ENCODE measurements around the gene GNB1.
A peak's percentile ranks its signal among the peaks of the same experiment; 100 is the strongest.

GNB1 gene

GRCh38 chr1:1892763-1893120 lies 1.9 kb upstream of the GNB1 start:
- Histone ChIP-seq H3K27ac (ENCODE audit: low read length) (no peak overlapping the region), H3K36me3 (ENCODE audit: insufficient read depth, low read length) (no peaks in the 10 kb centered on the region), H3K9ac (ENCODE audit: low read depth, low read length) (peak overlapping the region; percentile 95), H3K9me3 (ENCODE audit: insufficient read depth, low read length, severe bottlenecking) (no peaks in the 10 kb centered on the region), H3K4me1 (ENCODE audit: insufficient read depth, low read length) (peaks cover 28% of the 10 kb centered on the region), H4K20me1 (ENCODE audit: insufficient read depth, low read length) (peaks cover 23% of the 10 kb centered on the region), H2AFZ (ENCODE audit: low read depth, low read length) (no peak overlapping the region), H3K4me2 (ENCODE audit: insufficient read depth, low read length) (peak overlapping the region; percentile 85), H3K79me2 (ENCODE audit: insufficient read depth, low read length) (peaks cover 44% of the 10 kb centered on the region), H3K4me3 (ENCODE audit: low read depth in 1 of 2, low read length in 2 of 2) (no peak overlapping the region; a peak in 1 of 4 replicates), H3K27me3 (ENCODE audit: insufficient read depth, low read length, poor library complexity) (no peaks in the 10 kb centered on the region)
- TF ChIP-seq, protein P1, sequence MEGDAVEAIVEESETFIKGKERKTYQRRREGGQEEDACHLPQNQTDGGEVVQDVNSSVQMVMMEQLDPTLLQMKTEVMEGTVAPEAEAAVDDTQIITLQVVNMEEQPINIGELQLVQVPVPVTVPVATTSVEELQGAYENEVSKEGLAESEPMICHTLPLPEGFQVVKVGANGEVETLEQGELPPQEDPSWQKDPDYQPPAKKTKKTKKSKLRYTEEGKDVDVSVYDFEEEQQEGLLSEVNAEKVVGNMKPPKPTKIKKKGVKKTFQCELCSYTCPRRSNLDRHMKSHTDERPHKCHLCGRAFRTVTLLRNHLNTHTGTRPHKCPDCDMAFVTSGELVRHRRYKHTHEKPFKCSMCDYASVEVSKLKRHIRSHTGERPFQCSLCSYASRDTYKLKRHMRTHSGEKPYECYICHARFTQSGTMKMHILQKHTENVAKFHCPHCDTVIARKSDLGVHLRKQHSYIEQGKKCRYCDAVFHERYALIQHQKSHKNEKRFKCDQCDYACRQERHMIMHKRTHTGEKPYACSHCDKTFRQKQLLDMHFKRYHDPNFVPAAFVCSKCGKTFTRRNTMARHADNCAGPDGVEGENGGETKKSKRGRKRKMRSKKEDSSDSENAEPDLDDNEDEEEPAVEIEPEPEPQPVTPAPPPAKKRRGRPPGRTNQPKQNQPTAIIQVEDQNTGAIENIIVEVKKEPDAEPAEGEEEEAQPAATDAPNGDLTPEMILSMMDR (IDR thresholded peaks at IDR 0.05; ENCODE audit: borderline replicate concordance, extremely low read depth, low read length, poor library complexity, severe bottlenecking): no peak
- no peak for TF ChIP-seq EZH2 (IDR thresholded peaks at IDR 0.05; ENCODE audit: borderline replicate concordance, low read depth, low read length, severe bottlenecking)
- DNase-seq: no peak
- ATAC-seq (ENCODE audit: insufficient read depth, low read depth): no peak

DNA sequence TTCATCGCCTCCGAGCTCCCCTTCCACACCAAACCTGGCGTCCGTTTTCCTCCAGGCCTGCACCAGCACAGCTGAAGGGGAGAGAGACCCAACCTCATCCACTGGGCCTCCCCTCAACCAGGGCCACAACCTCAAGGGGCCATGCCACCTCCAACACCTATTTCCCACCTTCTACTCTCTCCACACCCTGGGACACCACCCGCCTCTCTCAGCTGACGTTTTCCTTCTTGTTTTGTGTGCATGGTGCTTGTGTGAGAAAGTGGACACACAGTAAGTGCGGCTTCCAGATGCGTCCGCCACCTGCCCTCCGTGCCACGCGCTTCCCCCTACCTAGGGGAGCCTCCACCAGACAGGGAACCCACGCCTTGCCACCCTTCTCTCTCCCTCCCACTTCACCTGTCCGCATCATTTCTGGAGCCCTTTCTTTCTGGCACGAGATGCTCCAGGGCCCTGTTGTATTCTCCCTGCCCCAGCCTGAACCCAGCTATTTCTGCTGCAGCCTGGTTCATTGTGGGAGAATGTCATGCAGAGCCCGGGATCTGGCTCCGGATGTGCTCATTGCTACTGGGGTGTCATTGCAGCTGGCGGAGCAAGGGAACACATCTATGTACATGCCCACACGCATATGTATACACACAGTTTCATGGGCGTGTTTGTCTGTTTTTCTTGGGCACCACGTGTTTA lies 1.3 kb upstream of the GNB1 start:
- Histone ChIP-seq H3K4me3 (ENCODE audit: low read depth in 1 of 2, low read length in 2 of 2) (peak overlapping the region; percentile 53 to 87; a peak in 3 of 4 replicates), H4K20me1 (ENCODE audit: insufficient read depth, low read length) (peaks cover 28% of the 10 kb centered on the region), H3K36me3 (ENCODE audit: insufficient read depth, low read length) (no peaks in the 10 kb centered on the region), H3K9me3 (ENCODE audit: insufficient read depth, low read length, severe bottlenecking) (no peaks in the 10 kb centered on the region), H3K27ac (ENCODE audit: low read length) (peak overlapping the region; percentile 86), H3K79me2 (ENCODE audit: insufficient read depth, low read length) (peaks cover 49% of the 10 kb centered on the region), H3K4me2 (ENCODE audit: insufficient read depth, low read length) (peak overlapping the region; percentile 85), H3K9ac (ENCODE audit: low read depth, low read length) (peak overlapping the region; percentile 95), H2AFZ (ENCODE audit: low read depth, low read length) (peak overlapping the region; percentile 85), H3K4me1 (ENCODE audit: insufficient read depth, low read length) (peaks cover 33% of the 10 kb centered on the region), H3K27me3 (ENCODE audit: insufficient read depth, low read length, poor library complexity) (no peaks in the 10 kb centered on the region)
- no peak for DNase-seq
- TF ChIP-seq EZH2 (IDR thresholded peaks at IDR 0.05; ENCODE audit: borderline replicate concordance, low read depth, low read length, severe bottlenecking): no peak
- TF ChIP-seq, protein P1 (IDR thresholded peaks at IDR 0.05; ENCODE audit: borderline replicate concordance, extremely low read depth, low read length, poor library complexity, severe bottlenecking): no peak
- no peak for ATAC-seq (ENCODE audit: insufficient read depth, low read depth)

GRCh38 chr1:1891349-1892078 lies 627 bp upstream of the GNB1 start:
- H3K9ac ChIP-seq (ENCODE audit: low read depth, low read length): peak overlapping the region; percentile 95
- peak overlapping the region; percentile 53 to 87; a peak in 3 of 4 replicates for H3K4me3 ChIP-seq (ENCODE audit: low read depth in 1 of 2, low read length in 2 of 2)
- peak overlapping the region; percentile 85 for H3K4me2 ChIP-seq (ENCODE audit: insufficient read depth, low read length)
- H3K79me2 ChIP-seq (ENCODE audit: insufficient read depth, low read length): peaks cover 56% of the 10 kb centered on the region
- DNase-seq: peak; percentile 85
- no peaks in the 10 kb centered on the region for H3K27me3 ChIP-seq (ENCODE audit: insufficient read depth, low read length, poor library complexity)
- H2AFZ ChIP-seq (ENCODE audit: low read depth, low read length): peak overlapping the region; percentile 85
- H3K36me3 ChIP-seq (ENCODE audit: insufficient read depth, low read length): no peaks in the 10 kb centered on the region
- peaks cover 38% of the 10 kb centered on the region for H3K4me1 ChIP-seq (ENCODE audit: insufficient read depth, low read length)
- no peak for TF ChIP-seq EZH2 (IDR thresholded peaks at IDR 0.05; ENCODE audit: borderline replicate concordance, low read depth, low read length, severe bottlenecking)
- TF ChIP-seq, protein P1 (IDR thresholded peaks at IDR 0.05; ENCODE audit: borderline replicate concordance, extremely low read depth, low read length, poor library complexity, severe bottlenecking): no peak
- peak; percentile 70 for ATAC-seq (ENCODE audit: insufficient read depth, low read depth)
- H3K9me3 ChIP-seq (ENCODE audit: insufficient read depth, low read length, severe bottlenecking): no peaks in the 10 kb centered on the region
- peaks cover 35% of the 10 kb centered on the region for H4K20me1 ChIP-seq (ENCODE audit: insufficient read depth, low read length)
- H3K27ac ChIP-seq (ENCODE audit: low read length): peak overlapping the region; percentile 86

Data from DND-41 (cell line).